Thymus (tissue), 2 donors: Measurements from ENCODE around the gene FERMT2. TPM values are rescaled to one million over a fixed set of nuclear protein-coding genes. Genes with fewer than 3 reads are reported as not detected.

Experiments
- polyA plus RNA-seq: library from polyadenylated mRNA; stranded (reverse); fragments of 200-250 nt; gene quantifications from one replicate; pipeline ENCODE4 v1.2.3, GENCODE V29; 2013
- total RNA-seq: library from RNA; stranded (reverse); fragments of 120-200 nt; gene quantifications from one replicate; pipeline ENCODE4 v1.2.4, GENCODE V29; 2013
- donor health status: healthy.

The FERMT2 gene
- total and polyA plus RNA-seq, 2 donors = 10.8 to 21.2 TPM

Other genes starting within 250 kb of the FERMT2 start
- 141 TPM for gene PSMC6, start 243.8 kb downstream of the FERMT2 start, total RNA-seq
- gene PSMC6, start 243.8 kb downstream of the FERMT2 start, polyA plus RNA-seq = 150 TPM
- gene STYX, start 220.9 kb downstream of the FERMT2 start, total RNA-seq = 7.7 TPM
- gene STYX, start 220.9 kb downstream of the FERMT2 start, polyA plus RNA-seq = 11.8 TPM
- 8.2 TPM for gene GNPNAT1, start 159.4 kb downstream of the FERMT2 start, total RNA-seq
- gene GNPNAT1, start 159.4 kb downstream of the FERMT2 start, polyA plus RNA-seq = 7.6 TPM
- gene DDHD1, start 202.3 kb upstream of the FERMT2 start, total RNA-seq = 7.5 TPM
- 13.7 TPM for gene DDHD1, start 202.3 kb upstream of the FERMT2 start, polyA plus RNA-seq